ENCODE measurements around the gene EEF2KMT. TPM values are rescaled to one million over a fixed set of nuclear protein-coding genes. Genes with fewer than 3 reads are reported as not detected.

Gene EEF2KMT
- total and polyA plus RNA-seq, 2 of the 13 experiments (the other 11 are each of a cell fraction or from before 2014, with no cell fraction given), result 10.7 to 26.9 TPM

- no peak for TF ChIP-seq ARNT2 (CRISPR knock-in tag; IDR thresholded peaks at IDR 0.05; ENCODE audit: low read depth)
- TF ChIP-seq ZBTB1 (CRISPR knock-in tag; IDR thresholded peaks at IDR 0.05; ENCODE audit: borderline replicate concordance), result no peak
- no peak for TF ChIP-seq ELF3 (CRISPR knock-in tag; IDR thresholded peaks at IDR 0.05)
- no peak for TF ChIP-seq GABPB1 (CRISPR knock-in tag; IDR thresholded peaks at IDR 0.05)
- TF ChIP-seq ZNF652 (CRISPR knock-in tag; IDR thresholded peaks at IDR 0.05; ENCODE audit: borderline replicate concordance, low read depth), result no peak
- 0 out of 2 replicates have a peak, but pooled peaks have one; percentile 10 for TF ChIP-seq ZHX1 (CRISPR knock-in tag; IDR thresholded peaks at IDR 0.05; ENCODE audit: low read depth)
- no peak for TF ChIP-seq HES4 (CRISPR knock-in tag; IDR thresholded peaks at IDR 0.05; ENCODE audit: borderline replicate concordance)
- TF ChIP-seq ZNF18 (CRISPR knock-in tag; IDR thresholded peaks at IDR 0.05; ENCODE audit: insufficient replicate concordance), result peak; percentile 44
- no peak for TF ChIP-seq TOE1 (CRISPR knock-in tag; IDR thresholded peaks at IDR 0.05)
- TF ChIP-seq NFE2L1 (CRISPR knock-in tag; IDR thresholded peaks at IDR 0.05; ENCODE audit: borderline replicate concordance), result no peak
- TF ChIP-seq NKX3-1 (CRISPR knock-in tag; IDR thresholded peaks at IDR 0.05), result peak; percentile 15; the same call in 1 of the 2 replicates
- peak; percentile 82 for TF ChIP-seq CHD4 (IDR thresholded peaks at IDR 0.05; ENCODE audit: borderline replicate concordance, low read length)
- no peak for TF ChIP-seq ZNF24 (IDR thresholded peaks at IDR 0.05)
- no peak for TF ChIP-seq PAXIP1 (CRISPR knock-in tag; conservative IDR thresholded peaks at IDR 0.05)
- TF ChIP-seq ZNF10 (CRISPR knock-in tag; IDR thresholded peaks at IDR 0.05; ENCODE audit: borderline replicate concordance, low read depth), result no peak
- no peak for TF ChIP-seq ZNF800 (CRISPR knock-in tag; IDR thresholded peaks at IDR 0.05)
- TF ChIP-seq HDAC1 (CRISPR knock-in tag; IDR thresholded peaks at IDR 0.05), result no peak
- no peak for TF ChIP-seq MXD1 (CRISPR knock-in tag; IDR thresholded peaks at IDR 0.05)
- no peak for TF ChIP-seq LBX2 (CRISPR knock-in tag; IDR thresholded peaks at IDR 0.05; ENCODE audit: borderline replicate concordance)
- TF ChIP-seq PHF5A (CRISPR knock-in tag; IDR thresholded peaks at IDR 0.05; ENCODE audit: low read depth, unreplicated experiment), result no peak
- no peak for TF ChIP-seq POLR2A (IDR thresholded peaks at IDR 0.05; ENCODE audit: insufficient read depth in 1 of 2, low read depth in 2 of 2, low read length in 2 of 2)
Observed at GRCh38 chr16:5035909-5036227, 61.7 kb downstream of the EEF2KMT start (continued).
